Caco-2 (cell line): Measurements from ENCODE around the gene F2RL2. TPM values are rescaled to one million over a fixed set of nuclear protein-coding genes. Genes with fewer than 3 reads are reported as not detected.

Source experiments
- BruUV-seq: library from RNA; stranded (reverse); fragments of 400-500 nt; replicated peaks from 2 replicates; lab custom pipeline; 2021; lab: Mats Ljungman, UMichigan
- CTCF ChIA-PET: fragments of 300-600 bp; sonication (Branson Sonifier 250); formaldehyde crosslinking; loops from one replicate; lab custom pipeline; 2022; ENCODE audit warnings: antibody characterized with exemption; lab: Charles Lee
- POLR2A ChIA-PET: fragments of 300-600 bp; sonication (Branson Sonifier 250); formaldehyde crosslinking; loops from one replicate; lab custom pipeline; 2022; ENCODE audit warnings: antibody characterized with exemption; lab: Charles Lee
- DNase-seq, 2 experiments: peaks; one replicate each; pipeline versions ENCODE4 v3.0.0 to v3.0.0-alpha.2; 2020 to 2022
- H3K27me3 ChIP-seq: replicated peaks from 2 replicates; pipeline ENCODE4 v1.6.0; 2011; ENCODE audit warnings: low read length; ENCODE audit not compliant: control insufficient read depth, insufficient read depth
- H3K36me3 ChIP-seq: 2 replicates; pipeline ENCODE4 v1.5.1; 2011; ENCODE audit warnings: low read length; ENCODE audit not compliant: control insufficient read depth, insufficient read depth
- H3K4me1 ChIP-seq: fragments of 250-450 bp; sonication (Bioruptor Pico); 2 replicates; pipeline ENCODE4 v1.5.1; 2020; ENCODE audit warnings: mild to moderate bottlenecking
- H3K4me3 ChIP-seq: 2 replicates; pipeline ENCODE4 v1.5.1; 2011; ENCODE audit warnings: low read depth, mild to moderate bottlenecking, control low read depth, low read length
- H3K9me3 ChIP-seq: fragments of 250-450 bp; sonication (Bioruptor Pico); 2 replicates; pipeline ENCODE4 v1.5.1; 2020; ENCODE audit warnings: mild to moderate bottlenecking, moderate library complexity
- H3K27ac Mint-ChIP-seq: one replicate; pipeline ENCODE4 v1.8.0; 2022; ENCODE audit warnings: mixed read lengths; ENCODE audit not compliant: unreplicated experiment
- H3K27me3 Mint-ChIP-seq: one replicate; pipeline ENCODE4 v1.8.0; 2022; ENCODE audit warnings: mixed read lengths; ENCODE audit not compliant: insufficient read depth, unreplicated experiment
- H3K36me3 Mint-ChIP-seq: one replicate; pipeline ENCODE4 v1.8.0; 2022; ENCODE audit warnings: mild to moderate bottlenecking, mixed read lengths; ENCODE audit not compliant: insufficient read depth, unreplicated experiment
- H3K4me1 Mint-ChIP-seq: one replicate; pipeline ENCODE4 v1.8.0; 2022; ENCODE audit warnings: low read depth, mixed read lengths; ENCODE audit not compliant: unreplicated experiment
- H3K4me3 Mint-ChIP-seq: one replicate; pipeline ENCODE4 v1.8.0; 2022; ENCODE audit warnings: mild to moderate bottlenecking, moderate library complexity, mixed read lengths; ENCODE audit not compliant: unreplicated experiment
- H3K9me3 Mint-ChIP-seq: one replicate; pipeline ENCODE4 v1.8.0; 2022; ENCODE audit warnings: mixed read lengths; ENCODE audit not compliant: unreplicated experiment
- CTCF ChIP-seq, 2 experiments: fragments of 200-600 bp in 1 of 2; IDR thresholded peaks; 1 replicate in 1 of 2; 2 replicates in 1 of 2; pipeline versions ENCODE4 v1.5.1 to v1.8.0; 2011 to 2022; ENCODE audit warnings: antibody characterized with exemption in 1 of 2, control low read depth in 1 of 2, inconsistent platforms in 1 of 2, low read depth in 1 of 2, low read length in 1 of 2, mild to moderate bottlenecking in 1 of 2, moderate library complexity in 1 of 2; ENCODE audit not compliant: insufficient read depth in 1 of 2, severe bottlenecking in 1 of 2, unreplicated experiment in 1 of 2
- intact Hi-C: fragments of 100-400 bp; cut with micrococcal nuclease; formaldehyde crosslinking; loops from one replicate; pipeline ENCODE4 v1.10.0; 2022; ENCODE audit not compliant: unreplicated experiment
- total RNA-seq: library from RNA; stranded (reverse); gene quantifications from 2 replicates; pipeline ENCODE4 v1.2.3, GENCODE V29; 2022

Gene F2RL2
- total RNA-seq, 1 experiment from 2014 or later: not detected

- Mint-ChIP-seq H3K27ac (no peak overlapping the region), H3K4me1 (no peaks in the 10 kb centered on the region), H3K4me3 (no peak overlapping the region), H3K36me3 (peaks cover 33% of the 10 kb centered on the region), H3K27me3 (no peaks in the 10 kb centered on the region), H3K9me3 (no peaks in the 10 kb centered on the region)
- no peaks in the 10 kb centered on the region for H3K27me3 ChIP-seq
- TF ChIP-seq CTCF (IDR thresholded peaks at IDR 0.05; ENCODE audit: insufficient read depth in 1 of 2, low read depth in 1 of 2, low read length in 1 of 2, severe bottlenecking in 1 of 2, unreplicated experiment in 1 of 2): no peak
- H3K4me3 ChIP-seq: no peak overlapping the region
- intact Hi-C loops: no loop called here
- ChIA-PET CTCF (no interaction called here), POLR2A (no interaction called here)
- no TSS peak for BruUV-seq
- no peaks in the 10 kb centered on the region for H3K9me3 ChIP-seq
- peaks cover 4% of the 10 kb centered on the region; the same call in 1 of the 2 replicates for H3K4me1 ChIP-seq
- no peaks in the 10 kb centered on the region for H3K36me3 ChIP-seq
- DNase-seq: no peak
These were observed 1.1 kb downstream of the F2RL2 start for GRCh38 chr5:76622076-76622475.

DNA sequence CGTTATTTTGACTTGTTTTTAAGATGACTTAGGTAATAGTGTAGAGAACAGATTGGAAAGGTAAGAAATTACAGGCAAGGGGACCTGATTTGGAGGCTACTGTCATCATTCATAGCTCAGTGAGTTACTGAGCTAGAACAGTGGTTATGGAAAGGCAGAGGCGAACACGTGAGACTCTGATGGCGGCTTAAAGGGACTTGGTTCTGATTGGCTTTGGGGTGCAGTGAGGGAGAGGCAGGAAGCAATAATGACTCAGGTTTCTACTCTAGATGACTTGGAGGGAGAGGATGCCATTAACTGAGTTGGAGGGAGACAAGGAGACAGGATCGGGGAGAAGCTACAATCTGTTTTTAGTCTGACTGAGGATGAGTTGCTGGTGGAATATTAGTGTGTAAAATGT lies 3.0 kb downstream of the F2RL2 start:
- Histone ChIP-seq H3K9me3 (no peaks in the 10 kb centered on the region), H3K36me3 (no peaks in the 10 kb centered on the region), H3K4me3 (no peak overlapping the region), H3K27me3 (no peaks in the 10 kb centered on the region), H3K4me1 (no peaks in the 10 kb centered on the region)
- no peaks in the 10 kb centered on the region for H3K9me3 Mint-ChIP-seq
- H3K27ac Mint-ChIP-seq: no peak overlapping the region
- H3K4me1 Mint-ChIP-seq: peaks cover 10% of the 10 kb centered on the region
- no TSS peak for BruUV-seq
- no peak for TF ChIP-seq CTCF (IDR thresholded peaks at IDR 0.05; ENCODE audit: insufficient read depth in 1 of 2, low read depth in 1 of 2, low read length in 1 of 2, severe bottlenecking in 1 of 2, unreplicated experiment in 1 of 2)
- POLR2A ChIA-PET: no interaction called here
- peaks cover 27% of the 10 kb centered on the region for H3K36me3 Mint-ChIP-seq
- CTCF ChIA-PET: no interaction called here
- DNase-seq: no peak
- H3K27me3 Mint-ChIP-seq: no peaks in the 10 kb centered on the region
- H3K4me3 Mint-ChIP-seq: no peak overlapping the region
- intact Hi-C loops: no loop called here

DNA sequence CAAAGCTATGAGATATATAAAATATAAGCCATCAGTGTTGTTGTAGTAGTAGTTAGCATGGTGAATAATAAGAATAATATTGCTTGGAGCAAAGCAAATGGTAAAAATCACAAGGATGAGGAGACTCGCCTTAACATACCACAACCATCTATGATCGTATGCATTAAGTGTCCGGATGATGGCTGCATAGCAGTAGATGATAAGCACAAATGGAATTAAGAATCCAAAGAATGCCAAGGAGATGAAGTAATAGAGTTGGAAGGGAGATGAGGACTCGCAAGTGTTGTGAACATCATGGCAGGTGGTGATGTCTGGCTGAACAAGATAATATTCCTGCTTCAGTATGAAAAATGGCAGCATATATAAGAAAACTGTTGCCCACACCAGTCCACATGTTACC lies 5.5 kb downstream of the F2RL2 start:
- ChIA-PET POLR2A (no interaction called here), CTCF (no interaction called here)
- no TSS peak for BruUV-seq
- Histone ChIP-seq H3K36me3 (no peaks in the 10 kb centered on the region), H3K4me1 (no peaks in the 10 kb centered on the region), H3K27me3 (no peaks in the 10 kb centered on the region), H3K9me3 (no peaks in the 10 kb centered on the region), H3K4me3 (no peak overlapping the region)
- TF ChIP-seq CTCF (IDR thresholded peaks at IDR 0.05; ENCODE audit: insufficient read depth in 1 of 2, low read depth in 1 of 2, low read length in 1 of 2, severe bottlenecking in 1 of 2, unreplicated experiment in 1 of 2): no peak
- no peak for DNase-seq
- intact Hi-C loops: no loop called here
- Mint-ChIP-seq H3K9me3 (no peaks in the 10 kb centered on the region), H3K4me1 (peaks cover 10% of the 10 kb centered on the region), H3K36me3 (peaks cover 36% of the 10 kb centered on the region), H3K27me3 (no peaks in the 10 kb centered on the region), H3K4me3 (no peak overlapping the region), H3K27ac (no peak overlapping the region)
